Limb (tissue), 2 donors: ENCODE measurements around the gene PAGR1.
A peak's percentile ranks its signal among the peaks of the same experiment; 100 is the strongest.
"Not testable (repeated sequence)": the region's sequence is repeated elsewhere in the genome, so short reads cannot be mapped to it uniquely, and the experiment has no call there.

Source experiments
- DNase-seq, 2 donors: peaks; one replicate each; pipeline ENCODE4 v3.0.0-alpha.2; 2016; ENCODE audit errors: extremely low spot score in 2 of 2

Gene PAGR1

GRCh38 chr16:29815793-29816693, at the start of gene PAGR1:
Gene PAGR1 (plus strand): TSS chr16:29816152. CDS start chr16:29816526, 374 bp downstream.
- DNase-seq: peak; percentile 97 to 99

- DNase-seq: no peak
These were observed 49.4 kb upstream of the PAGR1 start for GRCh38 chr16:29766571-29766970.

GRCh38 chr16:29767062-29767461, 48.9 kb upstream of the PAGR1 start:
- no peak for DNase-seq

GRCh38 chr16:29769507-29769906, 46.4 kb upstream of the PAGR1 start:
- no peak for DNase-seq

- DNase-seq: no peak
These were observed 45.6 kb upstream of the PAGR1 start for GRCh38 chr16:29770250-29770929.

GRCh38 chr16:29772330-29772729, 43.6 kb upstream of the PAGR1 start:
- DNase-seq: not testable (repeated sequence)

- DNase-seq: no peak
These were observed 41.2 kb upstream of the PAGR1 start for GRCh38 chr16:29774730-29775129.

GRCh38 chr16:29775742-29776408, 40.1 kb upstream of the PAGR1 start:
- no peak for DNase-seq

- no peak for DNase-seq
These were observed 38.2 kb upstream of the PAGR1 start, which contains the start of gene ZG16 for GRCh38 chr16:29777576-29778350. Gene ZG16 (plus strand): TSS chr16:29778256. CDS start chr16:29779267, 1,011 bp downstream.

GRCh38 chr16:29779474-29779873, 36.5 kb upstream of the PAGR1 start:
- no peak for DNase-seq

- DNase-seq: not testable (repeated sequence)
These were observed 32.6 kb upstream of the PAGR1 start for GRCh38 chr16:29783094-29783953.

- no peak for DNase-seq
These were observed 31.8 kb upstream of the PAGR1 start for GRCh38 chr16:29784157-29784556.

GRCh38 chr16:29784901-29785500, 31.0 kb upstream of the PAGR1 start:
- peak; percentile 52 to 76 for DNase-seq

GRCh38 chr16:29787155-29787554, 28.8 kb upstream of the PAGR1 start:
- DNase-seq: not testable (repeated sequence)

- no peak for DNase-seq
These were observed 26.2 kb upstream of the PAGR1 start for GRCh38 chr16:29789775-29790182.

- peak; percentile 98 to 99 for DNase-seq
These were observed 25.6 kb upstream of the PAGR1 start, which contains the start of gene KIF22 for GRCh38 chr16:29790183-29790948. Gene KIF22 (plus strand): TSS chr16:29790751. CDS start chr16:29790760, 9 bp downstream.

GRCh38 chr16:29790949-29791844, 24.8 kb upstream of the PAGR1 start:
- DNase-seq: no peak
